Muscle layer of colon (tissue), 2 donors: Measurements from ENCODE around the gene MACF1.

Experiments used
- H3K27ac ChIP-seq: one replicate; pipeline ENCODE4 v1.7.0; 2013; ENCODE audit warnings: low read depth, mild to moderate bottlenecking, low read length, moderate library complexity
- H3K27me3 ChIP-seq, 2 donors: one replicate each; pipeline ENCODE4 v1.7.0; 2013; ENCODE audit warnings: low read length in 2 of 2, mild to moderate bottlenecking in 2 of 2; ENCODE audit not compliant: insufficient read depth in 2 of 2, control insufficient read depth in 1 of 2
- H3K36me3 ChIP-seq: one replicate; pipeline ENCODE4 v1.7.0; 2013; ENCODE audit warnings: mild to moderate bottlenecking, low read length; ENCODE audit not compliant: insufficient read depth
- H3K4me1 ChIP-seq: one replicate; pipeline ENCODE4 v1.7.0; 2013; ENCODE audit warnings: mild to moderate bottlenecking, low read length; ENCODE audit not compliant: insufficient read depth
- H3K4me3 ChIP-seq, 2 donors: one replicate each; pipeline ENCODE4 v1.7.0; 2013; ENCODE audit warnings: low read length in 2 of 2, low read depth in 1 of 2, mild to moderate bottlenecking in 1 of 2, moderate library complexity in 1 of 2
- H3K9ac ChIP-seq: one replicate; pipeline ENCODE4 v1.7.0; 2013; ENCODE audit warnings: low read length
- H3K9me3 ChIP-seq: one replicate; pipeline ENCODE4 v1.7.0; 2013; ENCODE audit warnings: mild to moderate bottlenecking, low read length
- donor health status: abdominal sarcoma.
- donor health status: Adenocarcinoma of cecum.

MACF1 gene

GRCh38 chr1:39344394-39345154 is 140.1 kb downstream of the MACF1 start:
- Histone ChIP-seq H3K4me1 (peaks cover 5% of the 10 kb centered on the region), H3K4me3 (no peak overlapping the region), H3K9me3 (no peaks in the 10 kb centered on the region), H3K27ac (no peak overlapping the region), H3K27me3 (no peaks in the 10 kb centered on the region), H3K9ac (no peak overlapping the region), H3K36me3 (peaks cover 56% of the 10 kb centered on the region)

GRCh38 chr1:39346872-39347271 is 142.4 kb downstream of the MACF1 start:
- peaks cover 5% of the 10 kb centered on the region for H3K4me1 ChIP-seq
- H3K4me3 ChIP-seq, result no peak overlapping the region
- no peak overlapping the region for H3K27ac ChIP-seq
- no peaks in the 10 kb centered on the region for H3K27me3 ChIP-seq
- no peak overlapping the region for H3K9ac ChIP-seq
- no peaks in the 10 kb centered on the region for H3K9me3 ChIP-seq
- H3K36me3 ChIP-seq, result peaks cover 65% of the 10 kb centered on the region

GRCh38 chr1:39348278-39348677 is 143.8 kb downstream of the MACF1 start:
- Histone ChIP-seq H3K27me3 (no peaks in the 10 kb centered on the region), H3K4me1 (peaks cover 5% of the 10 kb centered on the region), H3K9me3 (no peaks in the 10 kb centered on the region), H3K27ac (no peak overlapping the region), H3K36me3 (peaks cover 63% of the 10 kb centered on the region), H3K4me3 (no peak overlapping the region), H3K9ac (no peak overlapping the region)

GRCh38 chr1:39352881-39353280 is 148.4 kb downstream of the MACF1 start:
- H3K27ac ChIP-seq, result no peak overlapping the region
- H3K4me1 ChIP-seq, result no peaks in the 10 kb centered on the region
- no peak overlapping the region for H3K9ac ChIP-seq
- H3K27me3 ChIP-seq, result no peaks in the 10 kb centered on the region
- peaks cover 87% of the 10 kb centered on the region for H3K36me3 ChIP-seq
- no peak overlapping the region for H3K4me3 ChIP-seq
- H3K9me3 ChIP-seq, result no peaks in the 10 kb centered on the region

- no peak overlapping the region for H3K9ac ChIP-seq
- no peaks in the 10 kb centered on the region for H3K9me3 ChIP-seq
- peaks cover 16% of the 10 kb centered on the region for H3K4me1 ChIP-seq
- peaks cover 88% of the 10 kb centered on the region for H3K36me3 ChIP-seq
- H3K27ac ChIP-seq, result no peak overlapping the region
- H3K4me3 ChIP-seq, result no peak overlapping the region
- no peaks in the 10 kb centered on the region for H3K27me3 ChIP-seq
Observed at GRCh38 chr1:39354572-39354971, 150.1 kb downstream of the MACF1 start.

GRCh38 chr1:39358491-39358890 is 154.0 kb downstream of the MACF1 start:
- H3K9me3 ChIP-seq, result no peaks in the 10 kb centered on the region
- H3K36me3 ChIP-seq, result peaks cover 70% of the 10 kb centered on the region
- H3K4me1 ChIP-seq, result peaks cover 16% of the 10 kb centered on the region
- no peak overlapping the region for H3K4me3 ChIP-seq
- no peaks in the 10 kb centered on the region for H3K27me3 ChIP-seq
- no peak overlapping the region for H3K9ac ChIP-seq
- H3K27ac ChIP-seq, result peak overlapping the region; percentile 19

GRCh38 chr1:39359028-39359570 is 154.6 kb downstream of the MACF1 start:
- no peaks in the 10 kb centered on the region for H3K27me3 ChIP-seq
- peaks cover 64% of the 10 kb centered on the region for H3K36me3 ChIP-seq
- H3K9me3 ChIP-seq, result no peaks in the 10 kb centered on the region
- peak overlapping the region; percentile 19 for H3K27ac ChIP-seq
- no peak overlapping the region for H3K4me3 ChIP-seq
- H3K4me1 ChIP-seq, result peaks cover 16% of the 10 kb centered on the region
- H3K9ac ChIP-seq, result no peak overlapping the region

- no peak overlapping the region for H3K4me3 ChIP-seq
- no peak overlapping the region for H3K27ac ChIP-seq
- H3K9me3 ChIP-seq, result no peaks in the 10 kb centered on the region
- peaks cover 57% of the 10 kb centered on the region for H3K36me3 ChIP-seq
- H3K4me1 ChIP-seq, result peaks cover 16% of the 10 kb centered on the region
- H3K27me3 ChIP-seq, result no peaks in the 10 kb centered on the region
- no peak overlapping the region for H3K9ac ChIP-seq
Observed at GRCh38 chr1:39360731-39361130, 156.2 kb downstream of the MACF1 start.

GRCh38 chr1:39361446-39361845 is 157.0 kb downstream of the MACF1 start:
- no peak overlapping the region for H3K9ac ChIP-seq
- no peaks in the 10 kb centered on the region for H3K27me3 ChIP-seq
- H3K36me3 ChIP-seq, result peaks cover 58% of the 10 kb centered on the region
- peaks cover 16% of the 10 kb centered on the region for H3K4me1 ChIP-seq
- no peaks in the 10 kb centered on the region for H3K9me3 ChIP-seq
- no peak overlapping the region for H3K4me3 ChIP-seq
- H3K27ac ChIP-seq, result no peak overlapping the region

GRCh38 chr1:39363267-39363666 is 158.8 kb downstream of the MACF1 start:
- Histone ChIP-seq H3K27ac (no peak overlapping the region), H3K36me3 (peaks cover 45% of the 10 kb centered on the region), H3K27me3 (no peaks in the 10 kb centered on the region), H3K9ac (no peak overlapping the region), H3K9me3 (no peaks in the 10 kb centered on the region), H3K4me3 (no peak overlapping the region), H3K4me1 (peaks cover 13% of the 10 kb centered on the region)

- peaks cover 53% of the 10 kb centered on the region for H3K36me3 ChIP-seq
- H3K4me3 ChIP-seq, result no peak overlapping the region
- H3K27ac ChIP-seq, result no peak overlapping the region
- H3K4me1 ChIP-seq, result peaks cover 14% of the 10 kb centered on the region
- H3K9ac ChIP-seq, result no peak overlapping the region
- no peaks in the 10 kb centered on the region for H3K27me3 ChIP-seq
- no peaks in the 10 kb centered on the region for H3K9me3 ChIP-seq
Observed at GRCh38 chr1:39368045-39368444, 163.6 kb downstream of the MACF1 start.

GRCh38 chr1:39369565-39369964 is 165.1 kb downstream of the MACF1 start:
- H3K36me3 ChIP-seq, result peaks cover 53% of the 10 kb centered on the region
- H3K9me3 ChIP-seq, result no peaks in the 10 kb centered on the region
- peaks cover 14% of the 10 kb centered on the region for H3K4me1 ChIP-seq
- H3K4me3 ChIP-seq, result no peak overlapping the region
- H3K27ac ChIP-seq, result peak overlapping the region; percentile 50
- H3K27me3 ChIP-seq, result no peaks in the 10 kb centered on the region
- no peak overlapping the region for H3K9ac ChIP-seq
